ENCODE data around the gene BTBD16. TPM values are rescaled to one million over a fixed set of nuclear protein-coding genes. Genes with fewer than 3 reads are reported as not detected.

Gene BTBD16
- total and polyA plus RNA-seq, 2 donors (not counting 3 experiments of a cell fraction or from before 2014, with no cell fraction given): 0.04 TPM; not detected in 1

- no peak overlapping the region for H3K9ac ChIP-seq (replicated peaks; ENCODE audit: extremely low read depth, insufficient read depth, low read length)
- BruUV-seq (replicated peaks): no TSS peak
- TF ChIP-seq FOS (IDR thresholded peaks at IDR 0.05; ENCODE audit: borderline replicate concordance, insufficient read depth, low read length): no peak
- no peak for TF ChIP-seq MYC (IDR thresholded peaks at IDR 0.05; ENCODE audit: low read depth, low read length)
- no peak for TF ChIP-seq MAX (IDR thresholded peaks at IDR 0.05; ENCODE audit: insufficient read depth, insufficient read length)
- no peak for TF ChIP-seq POLR2AphosphoS5 (IDR thresholded peaks at IDR 0.05; ENCODE audit: insufficient read depth, low read depth, low read length)
- TF ChIP-seq CTCF (IDR thresholded peaks at IDR 0.05; ENCODE audit: extremely low read depth in 1 of 2, insufficient read depth in 1 of 2, low read depth in 1 of 2, low read length in 2 of 2): no peak
- TF ChIP-seq EZH2 (IDR thresholded peaks at IDR 0.05; ENCODE audit: borderline replicate concordance, low read depth, low read length, severe bottlenecking): no peak
- no peak for TF ChIP-seq JUN (IDR thresholded peaks at IDR 0.05; ENCODE audit: borderline replicate concordance, insufficient read depth, insufficient read length, low read depth)
- TF ChIP-seq GATA2 (IDR thresholded peaks at IDR 0.05; ENCODE audit: insufficient read depth, insufficient read length, low read depth, low read length): no peak
- TF ChIP-seq POLR2A (IDR thresholded peaks at IDR 0.05; ENCODE audit: low read depth, low read length): no peak
- peaks cover 2% of the 10 kb centered on the region for H3K4me1 ChIP-seq (ENCODE audit: control insufficient read depth, extremely low read depth, insufficient read depth, low read length)
- H3K79me2 ChIP-seq (ENCODE audit: control insufficient read depth, insufficient read depth, low read length): no peaks in the 10 kb centered on the region
- dilution Hi-C loops (cut with MboI; ENCODE audit: extremely low pct_ligation_motif_present, low sequenced_read_pairs): loop anchor here (25.0 kb wide), 1 partner anchor 157 kb away; no protein-coding TSS in a partner anchor
- H3K4me3 ChIP-seq (replicated peaks in 1 of 3; ENCODE audit: insufficient read depth in 1 of 3, low read depth in 1 of 3, low read length in 3 of 3): no peak overlapping the region
- ChIA-PET CTCF (interaction anchor here (0.6 to 4.2 kb wide), 57 partner anchors 8 to 763 kb away, joined by 3 to 77 read pairs (median 4); partner anchors contain the start of genes BTBD16, C10orf120 and PLEKHA1), POLR2A (no interaction called here)
- no peaks in the 10 kb centered on the region for H3K9me1 ChIP-seq (replicated peaks; ENCODE audit: control insufficient read depth, extremely low read depth, insufficient read depth, low read length)
- H3K4me2 ChIP-seq (ENCODE audit: insufficient read depth, low read length): no peak overlapping the region
- FAIRE-seq (no peak), DNase-seq (ENCODE audit: low read depth, low spot score) (no peak)
- no peaks in the 10 kb centered on the region for H3K27me3 ChIP-seq (ENCODE audit: control insufficient read depth in 2 of 2, insufficient read depth in 2 of 2, low read length in 2 of 2)
- H3K9me3 ChIP-seq (replicated peaks; ENCODE audit: control insufficient read depth, insufficient read depth, low read length): no peaks in the 10 kb centered on the region
- no peaks in the 10 kb centered on the region for H4K20me1 ChIP-seq (replicated peaks; ENCODE audit: control insufficient read depth, extremely low read depth, insufficient read depth, low read length)
- no peak overlapping the region for H3K27ac ChIP-seq (ENCODE audit: insufficient read depth, low read depth, low read length)
- H3K36me3 ChIP-seq (ENCODE audit: control insufficient read depth in 2 of 2, extremely low read depth in 1 of 2, insufficient read depth in 2 of 2, low read length in 2 of 2): no peaks in the 10 kb centered on the region
- intact Hi-C loops (cut with micrococcal nuclease): no loop called here
- H2AFZ ChIP-seq (ENCODE audit: low read depth, low read length): no peak overlapping the region
These were observed 9.1 kb downstream of the BTBD16 start for GRCh38 chr10:122280156-122280555.
